ENCODE measurements around the gene CSNK2A1. TPM values are rescaled to one million over a fixed set of nuclear protein-coding genes. Genes with fewer than 3 reads are reported as not detected.

Gene CSNK2A1
- total and polyA plus RNA-seq, 2 donors (not counting 3 experiments of a cell fraction or from before 2014, with no cell fraction given), result 68.4 to 142 TPM

GRCh38 chr20:434661-435419 is 108.8 kb downstream of the CSNK2A1 start:
- Histone ChIP-seq H3K9ac (replicated peaks; ENCODE audit: extremely low read depth, insufficient read depth, low read length) (no peak overlapping the region), H3K4me1 (ENCODE audit: control insufficient read depth, extremely low read depth, insufficient read depth, low read length) (peaks cover 16% of the 10 kb centered on the region), H3K4me3 (replicated peaks in 1 of 3; ENCODE audit: insufficient read depth in 1 of 3, low read depth in 1 of 3, low read length in 3 of 3) (no peak overlapping the region), H3K79me2 (ENCODE audit: control insufficient read depth, insufficient read depth, low read length) (no peaks in the 10 kb centered on the region), H3K27ac (ENCODE audit: insufficient read depth, low read depth, low read length) (no peak overlapping the region), H2AFZ (ENCODE audit: low read depth, low read length) (no peak overlapping the region), H3K36me3 (ENCODE audit: control insufficient read depth in 2 of 2, extremely low read depth in 1 of 2, insufficient read depth in 2 of 2, low read length in 2 of 2) (peaks cover 0 to 28% of the 10 kb centered on the region in 2 experiments), H4K20me1 (replicated peaks; ENCODE audit: control insufficient read depth, extremely low read depth, insufficient read depth, low read length) (no peaks in the 10 kb centered on the region), H3K9me3 (replicated peaks; ENCODE audit: control insufficient read depth, insufficient read depth, low read length) (no peaks in the 10 kb centered on the region), H3K9me1 (replicated peaks; ENCODE audit: control insufficient read depth, extremely low read depth, insufficient read depth, low read length) (no peaks in the 10 kb centered on the region), H3K4me2 (ENCODE audit: insufficient read depth, low read length) (no peak overlapping the region), H3K27me3 (ENCODE audit: control insufficient read depth in 2 of 2, insufficient read depth in 2 of 2, low read length in 2 of 2) (no peaks in the 10 kb centered on the region)
- dilution Hi-C loops (cut with MboI; ENCODE audit: extremely low pct_ligation_motif_present, low sequenced_read_pairs), result no loop called here
- no peak for TF ChIP-seq JUN (IDR thresholded peaks at IDR 0.05; ENCODE audit: borderline replicate concordance, insufficient read depth, insufficient read length, low read depth)
- no peak for TF ChIP-seq GATA2 (IDR thresholded peaks at IDR 0.05; ENCODE audit: insufficient read depth, insufficient read length, low read depth, low read length)
- TF ChIP-seq MYC (IDR thresholded peaks at IDR 0.05; ENCODE audit: low read depth, low read length), result no peak
- no peak for TF ChIP-seq FOS (IDR thresholded peaks at IDR 0.05; ENCODE audit: borderline replicate concordance, insufficient read depth, low read length)
- no peak for TF ChIP-seq POLR2A (IDR thresholded peaks at IDR 0.05; ENCODE audit: low read depth, low read length)
- no peak for TF ChIP-seq CTCF (IDR thresholded peaks at IDR 0.05; ENCODE audit: extremely low read depth in 1 of 2, insufficient read depth in 1 of 2, low read depth in 1 of 2, low read length in 2 of 2)
- TF ChIP-seq EZH2 (IDR thresholded peaks at IDR 0.05; ENCODE audit: borderline replicate concordance, low read depth, low read length, severe bottlenecking), result no peak
- no peak for TF ChIP-seq MAX (IDR thresholded peaks at IDR 0.05; ENCODE audit: insufficient read depth, insufficient read length)
- no peak for TF ChIP-seq POLR2AphosphoS5 (IDR thresholded peaks at IDR 0.05; ENCODE audit: insufficient read depth, low read depth, low read length)
- BruUV-seq (replicated peaks), result no TSS peak
- DNase-seq (ENCODE audit: low read depth, low spot score), result no peak
- FAIRE-seq, result no peak
- intact Hi-C loops (cut with micrococcal nuclease), result no loop called here
- POLR2A ChIA-PET, result no interaction called here
- CTCF ChIA-PET, result interaction anchor here (0.9 kb wide), 1 partner anchor 80 kb away, joined by 3 read pairs; no protein-coding TSS in a partner anchor

Measured in endothelial cell of umbilical vein (primary cell).